HG02763 (cell line): ENCODE results near the gene ZKSCAN3.
A peak's percentile ranks its signal among the peaks of the same experiment; 100 is the strongest.
"Not testable (repeated sequence)": the region's sequence is repeated elsewhere in the genome, so short reads cannot be mapped to it uniquely, and the experiment has no call there.

Experiments used
- ATAC-seq: cut with Tn5 transposase; IDR thresholded peaks from one replicate; pipeline ENCODE4 v1.9.1; 2021; ENCODE audit warnings: mild to moderate bottlenecking, moderate library complexity; ENCODE audit not compliant: unreplicated experiment

Gene ZKSCAN3

GRCh38 chr6:28349892-28350737 lies at the start of gene ZKSCAN3:
Gene ZKSCAN3 (plus strand): TSS chr6:28349947. CDS start chr6:28359587, 9,640 bp downstream.
- peak; percentile 97 for ATAC-seq

GRCh38 chr6:28303570-28303969 lies 46.2 kb upstream of the ZKSCAN3 start:
- ATAC-seq: peak; percentile 66

DNA sequence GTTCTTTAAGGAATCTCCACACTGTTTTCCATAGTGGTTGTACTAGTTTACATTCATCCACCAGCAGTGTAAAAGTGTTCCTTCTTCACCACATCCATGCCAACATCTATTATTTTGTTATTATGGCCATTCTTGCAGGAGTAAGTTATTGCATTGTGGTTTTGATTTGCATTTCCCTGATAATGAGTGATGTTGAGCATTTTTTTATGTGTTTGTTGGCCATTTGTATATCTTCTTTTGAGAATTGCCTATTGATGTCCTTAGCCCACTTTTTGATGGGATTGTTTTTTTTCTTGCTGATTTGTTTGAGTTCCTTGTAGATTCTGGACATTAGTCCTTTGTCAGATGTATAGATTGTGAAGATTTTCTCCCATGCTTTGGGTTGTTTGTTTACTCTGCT lies 43.4 kb upstream of the ZKSCAN3 start:
- not testable (repeated sequence) for ATAC-seq

DNA sequence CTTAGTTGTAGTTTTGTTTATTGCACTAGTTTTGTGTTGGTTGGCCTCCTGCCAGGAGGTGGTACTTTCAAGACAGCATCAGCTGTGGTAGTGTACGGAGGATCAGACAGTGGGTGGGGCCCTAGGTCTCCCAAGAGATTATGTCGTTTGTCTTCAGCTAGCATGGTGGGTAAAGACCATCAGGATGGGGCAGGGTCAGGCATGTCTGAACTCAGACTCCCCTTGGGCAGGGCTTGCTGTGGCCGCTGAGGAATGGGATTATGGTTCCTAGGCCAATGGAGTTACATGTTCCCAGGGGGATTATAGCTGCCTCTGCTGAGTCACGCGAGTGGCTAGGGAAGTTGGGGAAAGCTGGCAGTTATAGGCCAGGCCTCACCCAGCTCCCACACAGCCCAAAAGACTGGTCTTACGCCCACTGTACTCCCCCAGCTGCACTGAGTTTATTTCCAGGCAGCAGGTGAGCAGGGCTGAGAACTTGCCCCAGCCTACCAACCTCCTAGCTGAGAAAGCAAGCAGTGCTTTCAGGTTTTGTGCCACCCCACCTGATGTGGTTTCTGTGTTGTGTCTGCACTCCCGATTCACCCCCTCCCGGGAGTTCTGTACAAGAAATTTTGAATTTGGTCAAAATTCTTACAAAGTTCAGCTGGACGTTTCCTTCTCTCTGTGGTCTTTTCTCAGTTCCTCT lies 38.5 kb upstream of the ZKSCAN3 start:
- ATAC-seq: no peak

DNA sequence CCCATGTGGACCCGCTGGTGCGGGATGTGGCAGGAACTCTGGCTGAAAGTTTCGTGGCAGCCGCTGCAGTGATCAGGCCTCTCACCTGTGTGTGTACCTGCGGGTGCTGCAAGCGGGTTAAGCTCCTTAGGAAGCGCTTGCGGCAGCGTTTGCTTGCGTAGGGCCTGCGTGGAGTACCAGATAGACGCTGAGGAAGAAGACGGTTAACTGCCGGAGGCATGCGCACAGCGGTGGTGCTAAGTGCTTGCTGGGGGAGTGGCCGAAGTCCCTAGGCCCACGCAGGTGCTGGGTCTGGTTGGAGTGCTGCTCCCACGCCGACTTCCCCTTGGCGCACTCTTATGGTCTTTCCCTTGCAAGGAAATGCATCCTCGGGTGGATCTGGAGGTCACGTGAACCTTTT lies 36.8 kb upstream of the ZKSCAN3 start:
- no peak for ATAC-seq

DNA sequence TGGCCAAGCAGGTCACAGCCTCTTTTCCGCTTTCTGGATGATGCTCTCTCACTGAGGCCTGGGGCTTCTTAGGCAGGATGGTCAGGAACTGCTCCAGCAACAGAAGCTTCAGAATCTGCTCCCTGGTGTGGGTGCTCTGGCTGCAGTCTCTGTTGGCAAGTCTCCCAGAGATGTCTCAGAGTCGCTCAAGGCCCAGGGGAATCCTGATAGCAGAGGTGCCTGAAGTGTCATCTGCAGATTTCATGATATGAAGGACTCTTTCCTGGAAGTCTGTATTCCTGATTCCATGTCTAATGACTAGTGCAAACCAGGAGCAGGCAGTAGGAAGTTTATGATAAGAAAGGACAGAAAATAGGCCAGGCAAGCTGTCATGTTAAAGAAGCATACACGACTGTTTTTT lies 34.1 kb upstream of the ZKSCAN3 start:
- no peak for ATAC-seq

GRCh38 chr6:28317866-28318265 lies 31.9 kb upstream of the ZKSCAN3 start:
- ATAC-seq: not testable (repeated sequence)

- ATAC-seq: no peak
Measured at GRCh38 chr6:28322661-28323060, 27.1 kb upstream of the ZKSCAN3 start.

DNA sequence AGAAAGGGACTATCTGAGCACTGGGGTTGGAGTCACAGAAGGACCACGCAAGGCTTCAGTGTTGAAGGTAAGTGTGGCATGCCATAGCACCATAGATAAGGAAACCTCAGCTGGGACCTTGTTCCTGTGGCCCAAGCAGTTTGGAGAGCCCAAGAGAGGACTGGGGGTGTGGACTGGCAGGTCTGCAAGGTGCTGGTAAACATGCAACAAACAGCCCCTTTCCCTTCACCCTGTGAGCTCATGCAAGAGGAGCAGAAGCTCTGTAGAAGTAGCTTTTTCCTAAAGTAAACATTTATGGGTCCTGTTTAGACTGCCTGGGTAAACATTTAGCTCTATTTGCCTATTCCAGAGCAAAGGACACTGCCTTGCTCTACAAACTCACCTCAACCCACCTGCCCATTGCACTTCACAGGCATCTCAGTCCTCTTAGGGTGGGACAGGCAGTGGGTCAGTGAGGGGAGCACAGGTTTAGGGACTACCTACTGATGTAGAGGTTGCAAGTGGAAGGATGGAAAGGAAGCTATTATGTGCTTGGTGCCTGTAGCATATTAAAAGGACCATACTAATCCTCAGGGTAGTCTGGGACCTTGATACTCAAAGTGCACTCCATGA lies 25.8 kb upstream of the ZKSCAN3 start:
- ATAC-seq: no peak

- no peak for ATAC-seq
Measured at GRCh38 chr6:28326371-28326948, 23.3 kb upstream of the ZKSCAN3 start.

- ATAC-seq: no peak
Measured at GRCh38 chr6:28330041-28330440, 19.7 kb upstream of the ZKSCAN3 start.

DNA sequence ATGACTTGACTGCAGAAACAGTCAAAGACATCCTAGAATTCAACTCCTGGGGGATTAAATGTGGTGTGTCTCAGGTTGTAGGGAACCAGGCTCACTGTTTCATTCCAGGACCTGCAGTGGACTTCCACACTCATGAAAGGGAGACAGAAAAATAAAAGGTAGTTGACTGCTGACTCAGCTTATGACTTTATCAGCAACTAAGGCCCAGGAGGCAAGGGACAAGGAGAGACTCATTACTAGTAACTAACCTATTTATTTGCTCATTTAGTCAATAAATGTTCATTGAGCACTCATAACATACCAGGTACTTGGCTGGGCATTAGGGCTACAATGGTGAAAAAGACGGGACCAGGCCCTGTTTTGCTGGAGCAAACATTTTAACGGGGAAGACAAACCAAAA lies 16.7 kb upstream of the ZKSCAN3 start:
- ATAC-seq: no peak

- ATAC-seq: no peak
Measured at GRCh38 chr6:28333599-28334018, 16.1 kb upstream of the ZKSCAN3 start.

- ATAC-seq: no peak
Measured at GRCh38 chr6:28334286-28335039, 15.3 kb upstream of the ZKSCAN3 start.

- peak; percentile 3 for ATAC-seq
Measured at GRCh38 chr6:28335040-28335563, 14.6 kb upstream of the ZKSCAN3 start.

- peak; percentile 82 for ATAC-seq
Measured at GRCh38 chr6:28335564-28336283, 14.0 kb upstream of the ZKSCAN3 start, which contains the start of gene ZSCAN31. Gene ZSCAN31 (minus strand): TSS chr6:28336148. CDS start chr6:28329683, 6,465 bp downstream.

DNA sequence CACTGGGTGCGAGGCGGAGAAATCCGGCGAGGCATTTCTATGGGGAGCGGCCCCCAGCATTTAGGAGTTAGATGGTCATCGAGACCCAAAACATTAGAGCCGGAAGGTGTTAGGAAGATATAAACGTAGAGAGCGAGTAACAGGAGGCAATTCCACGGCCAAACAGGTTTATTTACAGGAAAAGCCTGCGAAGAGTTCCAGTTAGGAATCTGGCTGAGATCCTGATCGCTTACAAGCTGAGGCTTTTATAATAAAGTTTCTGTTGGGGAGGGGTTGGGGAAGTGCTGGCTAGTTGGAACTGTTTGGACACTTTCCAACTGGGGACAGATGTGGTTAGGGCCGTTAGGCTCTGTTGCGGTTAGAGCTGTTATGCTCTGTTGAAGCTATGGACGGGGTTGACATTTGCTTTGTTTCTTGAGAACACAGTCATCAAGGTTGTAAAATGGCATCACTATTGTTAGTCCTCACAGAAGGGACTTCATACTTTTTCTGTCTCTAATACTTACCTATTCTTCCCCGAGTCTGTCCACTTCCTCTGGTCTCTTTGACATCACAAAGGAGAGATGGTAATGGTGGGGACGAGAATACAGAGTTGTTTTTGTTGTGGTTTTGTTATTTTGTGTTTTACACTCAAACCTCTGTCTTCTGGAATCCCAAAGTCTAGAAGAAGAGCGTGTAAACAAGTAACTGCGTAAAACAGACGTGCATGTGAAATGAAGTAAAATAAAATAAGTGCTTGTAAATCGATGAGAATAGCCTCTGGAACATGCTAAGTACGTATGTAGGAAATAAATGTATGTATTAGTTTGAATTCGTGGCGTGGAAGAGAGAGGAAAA lies 13.2 kb upstream of the ZKSCAN3 start:
- ATAC-seq: no peak

GRCh38 chr6:28337121-28337520 lies 12.6 kb upstream of the ZKSCAN3 start:
- ATAC-seq: no peak
